Stomach (tissue), 4 donors: ENCODE measurements around the gene MYOT.

Experiments used
- CTCF ChIP-seq, 7 experiments: fragments of 450-650 bp in 4 of 7; fragments of 200-600 bp in 3 of 7; sonication (generic) in 3 of 7; IDR thresholded peaks; one replicate each; pipeline ENCODE4 v1.5.1; 2016 to 2019; ENCODE audit warnings: antibody characterized with exemption in 7 of 7, control low read depth in 2 of 7, mild to moderate bottlenecking in 1 of 7
- EP300 ChIP-seq: sonication (generic); formaldehyde crosslinking; IDR thresholded peaks from one replicate; pipeline ENCODE4 v1.6.1; 2017; ENCODE audit warnings: antibody characterized with exemption
- POLR2A ChIP-seq, 4 donors: fragments of 450-650 bp; IDR thresholded peaks; one replicate each; pipeline ENCODE4 v1.6.1; 2016; ENCODE audit warnings: antibody characterized with exemption in 4 of 4, control low read depth in 2 of 4, mild to moderate bottlenecking in 1 of 4, moderate library complexity in 1 of 4
- POLR2AphosphoS5 ChIP-seq, 3 donors: sonication (generic); formaldehyde crosslinking; IDR thresholded peaks; one replicate each; pipeline ENCODE4 v1.6.1; 2016; ENCODE audit warnings: antibody characterized with exemption in 3 of 3

DNA sequence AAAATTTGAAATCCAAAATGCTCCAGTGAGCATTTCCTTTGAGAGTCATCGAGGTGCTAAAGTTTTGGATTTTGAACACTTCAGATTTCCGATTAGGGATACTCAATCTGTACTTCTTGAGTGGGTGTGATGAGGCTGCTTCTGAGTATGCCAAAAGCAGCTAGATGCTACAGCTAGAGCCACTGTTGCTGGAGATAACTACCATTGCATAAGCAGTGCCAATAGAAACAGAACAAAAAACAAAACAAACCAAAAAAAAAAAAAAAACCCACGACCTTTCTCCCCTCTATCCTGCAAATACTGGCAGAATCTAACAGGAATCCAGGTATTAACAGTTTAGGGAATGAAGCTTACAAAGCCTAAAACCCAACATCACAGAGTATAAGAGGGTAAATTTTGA lies 65.1 kb downstream of the MYOT start:
- TF ChIP-seq CTCF (IDR thresholded peaks at IDR 0.05), result no peak
- TF ChIP-seq POLR2AphosphoS5 (IDR thresholded peaks at IDR 0.05), result no peak
- no peak for TF ChIP-seq POLR2A (IDR thresholded peaks at IDR 0.05)
- TF ChIP-seq EP300, result no peak
